GM23338 (cell line): ENCODE results near the gene SLC2A11.

ENCODE experiments used
- CTCF ChIP-seq, 2 experiments: fragments of 200-600 bp in 1 of 2; sonication (generic) in 1 of 2; conservative IDR thresholded peaks; 2 replicates each; pipeline versions ENCODE4 v1.5.1 to v1.6.1; 2016 to 2017; ENCODE audit warnings: antibody characterized with exemption in 2 of 2, low read depth in 2 of 2, mild to moderate bottlenecking in 2 of 2, moderate library complexity in 1 of 2
- ETS1 ChIP-seq: IDR thresholded peaks from 2 replicates; pipeline ENCODE4 v1.6.1; 2016; ENCODE audit warnings: antibody characterized with exemption
- EZH2 ChIP-seq: fragments of 200-600 bp; sonication (generic); IDR thresholded peaks from one replicate; pipeline ENCODE4 v1.8.0; 2017; ENCODE audit warnings: antibody characterized with exemption, mild to moderate bottlenecking, low read depth; ENCODE audit not compliant: unreplicated experiment
- EZH2phosphoT487 ChIP-seq: fragments of 200-600 bp; sonication (generic); IDR thresholded peaks from one replicate; pipeline ENCODE4 v1.8.1; 2018; ENCODE audit warnings: antibody characterized with exemption; ENCODE audit not compliant: unreplicated experiment
- JUNB ChIP-seq: IDR thresholded peaks from one replicate; pipeline ENCODE4 v1.6.1; 2016; ENCODE audit warnings: antibody characterized with exemption; ENCODE audit not compliant: unreplicated experiment
- NANOG ChIP-seq: IDR thresholded peaks from 2 replicates; pipeline ENCODE4 v1.6.1; 2016; ENCODE audit warnings: antibody characterized with exemption, borderline replicate concordance
- POLR2AphosphoS5 ChIP-seq: IDR thresholded peaks from 2 replicates; pipeline ENCODE4 v1.6.1; 2016; ENCODE audit warnings: antibody characterized with exemption, low read depth
- REST ChIP-seq: IDR thresholded peaks from one replicate; pipeline ENCODE4 v1.6.1; 2018; ENCODE audit warnings: antibody characterized with exemption; ENCODE audit not compliant: unreplicated experiment
- STAT1 ChIP-seq: IDR thresholded peaks from one replicate; pipeline ENCODE4 v1.6.1; 2016; ENCODE audit warnings: antibody characterized with exemption; ENCODE audit not compliant: unreplicated experiment
- ZNF114 ChIP-seq: fragments of 250-450 bp; sonication (Bioruptor Pico); IDR thresholded peaks from 2 replicates; pipeline ENCODE4 v1.5.0; 2020; ENCODE audit warnings: mild to moderate bottlenecking, moderate library complexity
- ZNF462 ChIP-seq: fragments of 250-450 bp; sonication (Bioruptor Pico); IDR thresholded peaks from 2 replicates; pipeline ENCODE4 v1.5.0; 2020; ENCODE audit warnings: mild to moderate bottlenecking, moderate library complexity

- TF ChIP-seq CTCF (conservative IDR thresholded peaks at IDR 0.05; ENCODE audit: low read depth in 2 of 2) = no peak
- no peak for TF ChIP-seq EZH2
- TF ChIP-seq EZH2phosphoT487 = no peak
- no peak for TF ChIP-seq NANOG
- no peak for TF ChIP-seq ZNF114 (CRISPR knock-in tag)
- TF ChIP-seq POLR2AphosphoS5 = no peak
- no peak for TF ChIP-seq JUNB
- no peak for TF ChIP-seq REST
- no peak for TF ChIP-seq ETS1
- no peak for TF ChIP-seq STAT1
- no peak for TF ChIP-seq ZNF462 (CRISPR knock-in tag)
Observed at GRCh38 chr22:23892706-23893105, 35.0 kb downstream of the SLC2A11 start.
